Stimulated activated CD4-positive, alpha-beta T cell treated with anti-CD3 and anti-CD28 coated beads, TNF-alpha, amount 100 ng/mL, for 4 hours (primary cell): ENCODE data around the gene IGFL4.

Experiments used
- DNase-seq, 3 experiments: peaks; one replicate each; pipeline ENCODE4 v3.0.0-alpha.2; 2020; ENCODE audit warnings: low read depth in 3 of 3

Gene IGFL4

DNA sequence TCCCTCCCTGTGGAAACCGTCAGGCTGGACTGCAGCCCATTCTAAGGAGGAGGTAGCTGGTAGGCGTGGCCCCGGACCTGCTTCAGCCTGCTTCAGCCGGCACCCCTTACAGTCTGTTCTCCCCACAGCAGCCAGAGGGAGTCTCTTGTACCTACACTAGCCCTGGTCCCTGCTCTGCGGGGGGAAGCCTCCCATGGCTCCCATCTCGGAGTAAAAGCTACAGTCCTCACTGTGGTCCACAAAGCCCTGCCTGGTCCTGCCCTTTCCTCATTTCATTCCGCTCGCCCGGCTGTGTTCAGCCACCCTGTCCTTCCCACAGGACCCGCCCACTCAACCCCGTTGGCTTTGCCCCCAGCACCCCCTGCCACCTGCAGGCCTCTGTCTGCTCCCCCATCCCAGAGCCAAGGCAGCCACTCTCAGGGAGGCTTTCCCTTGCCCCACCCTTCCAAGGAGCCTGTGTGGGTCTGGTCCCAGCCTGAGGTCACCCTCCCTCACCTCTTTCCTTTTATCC is 19.2 kb downstream of the IGFL4 start:
- DNase-seq: no peak

DNA sequence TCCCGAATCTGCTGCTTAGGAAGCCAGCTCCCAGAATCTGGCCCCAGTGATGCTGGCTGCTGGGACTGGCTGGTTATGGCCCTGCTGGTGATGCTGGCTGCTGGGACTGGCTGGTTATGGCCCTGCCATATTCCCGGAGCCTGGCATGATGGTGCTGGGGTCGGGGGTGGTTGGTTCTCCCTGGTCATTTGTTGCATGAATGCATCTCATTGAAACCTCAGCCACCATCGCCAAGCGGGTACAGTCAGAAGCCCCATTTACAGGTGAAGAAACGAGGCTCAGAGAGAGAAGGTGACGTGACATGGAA is 20.0 kb downstream of the IGFL4 start:
- DNase-seq: no peak

DNA sequence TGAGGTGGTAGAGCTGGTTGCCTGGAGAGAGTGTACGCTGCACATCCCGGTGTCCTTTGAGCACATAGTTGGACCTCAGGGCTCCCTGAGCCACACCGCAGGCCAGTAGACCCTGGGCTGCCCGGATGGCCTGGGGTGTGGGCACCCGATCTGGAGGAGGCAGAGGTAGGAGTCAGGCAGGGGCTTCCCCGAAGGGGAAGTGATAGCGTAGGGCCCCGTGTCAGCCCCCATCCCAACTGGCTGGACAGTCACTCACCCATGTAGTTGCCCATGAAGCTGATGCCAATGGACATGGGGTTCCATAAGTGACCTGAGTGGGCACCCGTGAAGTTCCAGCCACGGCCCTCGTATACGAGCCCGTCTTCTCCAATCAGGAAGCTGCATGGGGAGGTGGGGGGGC is 21.5 kb downstream of the IGFL4 start:
- DNase-seq: no peak

DNA sequence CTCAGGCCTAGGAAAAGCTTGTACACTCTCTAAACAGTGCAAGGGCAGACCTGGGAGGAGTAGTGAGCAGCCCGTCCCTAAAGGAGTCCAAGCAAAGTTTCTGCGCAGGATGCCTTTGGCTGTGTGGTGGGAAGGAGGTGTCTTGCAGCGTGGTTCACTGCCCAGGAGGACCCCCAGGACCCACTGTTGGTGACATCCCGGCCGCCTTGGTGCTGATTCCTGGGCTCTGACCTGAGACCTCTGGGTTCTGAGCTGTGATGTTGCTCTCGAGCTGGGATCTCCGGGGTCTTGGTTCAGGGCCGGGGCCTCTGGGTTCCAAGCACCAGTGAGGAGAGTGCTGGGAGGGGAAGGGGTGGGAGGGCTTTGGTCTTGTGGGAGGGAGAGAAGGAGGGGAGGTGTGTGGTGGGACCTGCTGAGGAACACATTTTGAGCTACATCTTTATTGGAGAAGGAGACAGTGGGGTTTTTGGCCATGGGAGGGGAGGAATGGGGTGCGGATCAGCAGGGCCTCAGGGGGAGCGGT is 22.0 kb downstream of the IGFL4 start:
- DNase-seq: no peak

DNA sequence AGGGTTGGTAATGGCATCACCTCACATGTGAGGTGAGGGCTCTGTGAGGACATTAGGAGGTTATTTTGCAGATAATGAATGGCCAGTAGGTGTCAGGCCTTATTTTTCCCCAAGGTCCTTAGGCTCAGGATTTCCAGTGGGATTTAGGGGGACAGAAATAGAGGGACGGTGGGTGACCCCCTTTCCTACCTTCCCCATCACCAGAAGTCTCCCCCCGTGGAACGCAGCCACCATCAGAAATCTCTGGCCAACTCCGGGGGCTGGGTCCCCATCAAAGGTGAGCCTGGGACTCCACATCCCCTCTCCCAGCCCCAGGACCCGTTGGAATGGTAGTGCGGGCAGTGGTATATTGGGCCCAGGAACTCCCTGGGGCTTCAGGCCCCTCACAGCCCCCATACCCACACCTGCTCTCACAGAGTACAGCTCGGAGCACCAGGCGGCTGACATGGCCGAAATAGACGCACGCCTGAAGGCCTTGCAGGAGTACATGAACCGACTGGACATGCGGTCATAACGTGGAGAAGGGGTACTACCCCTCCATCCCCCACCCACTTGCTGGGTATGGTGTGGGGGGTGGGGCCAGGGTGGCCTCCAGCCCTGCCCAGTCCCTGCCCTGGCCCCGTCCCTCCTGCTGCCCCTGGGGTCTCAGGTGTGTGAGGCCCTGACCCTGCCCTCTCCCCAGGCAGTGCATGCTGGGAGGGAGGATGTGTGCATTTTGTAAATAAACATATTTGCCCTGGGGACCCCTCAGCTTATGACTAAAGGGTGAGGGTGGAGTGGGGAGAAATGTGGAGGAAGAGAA is 22.7 kb downstream of the IGFL4 start:
- no peak for DNase-seq

DNA sequence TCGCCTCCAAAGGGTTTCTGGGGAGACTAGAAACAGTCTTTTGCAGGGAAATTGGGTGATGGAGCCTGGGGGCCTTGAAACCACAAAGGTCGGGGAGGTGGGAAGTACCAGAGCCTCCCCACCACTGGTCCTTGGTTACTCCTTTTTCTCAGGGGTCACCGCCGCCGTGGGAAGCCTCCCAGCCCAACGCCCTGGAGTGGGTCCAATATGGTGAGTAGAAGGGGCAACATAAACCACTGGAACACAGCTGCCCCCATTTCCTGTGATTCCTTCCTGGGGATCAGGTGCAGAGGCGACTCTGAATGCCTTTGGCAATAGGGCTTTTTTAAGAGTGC is 23.7 kb downstream of the IGFL4 start:
- DNase-seq: no peak

DNA sequence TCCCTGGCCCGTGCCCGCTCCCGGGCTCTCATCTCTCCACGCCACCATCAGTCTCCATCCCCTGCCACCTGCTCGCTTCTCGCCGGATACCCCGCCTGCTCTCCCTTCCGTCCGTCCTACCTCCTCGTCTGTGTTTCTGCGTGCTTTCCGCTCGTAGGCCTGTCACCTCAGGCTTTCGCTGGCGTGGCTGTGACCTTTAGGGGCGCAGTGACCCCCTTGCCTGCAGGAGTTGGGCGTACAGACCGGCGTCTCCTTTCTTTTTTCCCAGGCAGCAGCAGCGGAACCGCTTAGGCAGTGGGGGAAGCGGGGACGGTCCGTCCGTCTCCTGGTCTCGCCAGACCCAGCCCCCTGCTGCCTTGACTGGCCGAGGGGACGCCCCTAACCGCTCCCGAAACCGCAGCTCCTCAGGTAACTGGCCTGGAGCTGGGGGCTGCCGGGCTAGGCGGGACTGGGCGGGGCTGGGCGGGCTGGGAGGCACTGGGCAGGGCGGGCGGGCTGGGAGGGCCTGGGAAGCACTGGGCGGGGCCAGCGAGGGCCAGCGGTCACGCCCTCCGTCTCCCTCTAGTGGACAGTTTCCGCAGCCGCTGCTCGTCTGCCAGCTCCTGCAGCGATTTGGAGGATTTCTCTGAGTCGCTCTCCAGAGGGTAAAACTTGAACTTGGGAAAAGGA is 24.2 kb downstream of the IGFL4 start:
- peak; percentile 65 to 76 (median 66) for DNase-seq

DNA sequence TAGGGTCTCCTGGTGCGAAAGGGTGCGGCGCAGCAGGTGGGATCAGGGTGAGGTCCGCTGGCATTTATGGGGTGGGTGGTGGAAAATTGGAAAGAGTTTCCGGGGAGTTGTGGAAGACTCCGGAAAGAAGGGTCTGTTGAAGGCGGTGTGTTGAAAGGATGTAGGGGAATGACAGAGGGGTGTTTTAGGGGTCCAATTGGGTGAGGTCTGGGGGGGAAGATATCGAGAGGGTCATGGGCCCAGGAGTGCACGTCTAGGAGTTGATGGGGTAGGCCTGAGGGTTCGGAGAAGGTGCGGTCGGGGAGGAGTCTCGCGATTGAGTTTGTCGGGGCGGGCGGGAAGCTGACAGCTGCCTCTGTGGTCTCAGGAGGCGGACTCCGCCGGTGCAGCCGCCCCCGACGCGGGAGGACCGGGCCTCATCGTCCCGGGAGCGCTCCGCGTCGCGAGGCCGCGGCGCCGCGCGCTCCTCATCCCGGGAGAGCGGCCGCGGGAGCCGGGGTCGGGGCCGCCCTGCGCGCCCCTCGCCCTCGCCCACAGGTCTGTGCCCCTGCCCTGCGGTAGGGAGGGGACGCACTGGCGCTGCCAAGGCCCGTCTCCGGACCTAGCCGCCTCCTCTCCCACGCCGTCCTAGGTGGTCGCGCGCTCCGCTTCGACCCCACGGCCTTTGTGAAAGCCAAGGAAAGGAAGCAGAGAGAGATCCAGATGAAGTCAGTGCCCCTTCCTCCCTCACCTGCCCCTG is 24.9 kb downstream of the IGFL4 start:
- DNase-seq: peak in 1 of 3 experiments; percentile 17

DNA sequence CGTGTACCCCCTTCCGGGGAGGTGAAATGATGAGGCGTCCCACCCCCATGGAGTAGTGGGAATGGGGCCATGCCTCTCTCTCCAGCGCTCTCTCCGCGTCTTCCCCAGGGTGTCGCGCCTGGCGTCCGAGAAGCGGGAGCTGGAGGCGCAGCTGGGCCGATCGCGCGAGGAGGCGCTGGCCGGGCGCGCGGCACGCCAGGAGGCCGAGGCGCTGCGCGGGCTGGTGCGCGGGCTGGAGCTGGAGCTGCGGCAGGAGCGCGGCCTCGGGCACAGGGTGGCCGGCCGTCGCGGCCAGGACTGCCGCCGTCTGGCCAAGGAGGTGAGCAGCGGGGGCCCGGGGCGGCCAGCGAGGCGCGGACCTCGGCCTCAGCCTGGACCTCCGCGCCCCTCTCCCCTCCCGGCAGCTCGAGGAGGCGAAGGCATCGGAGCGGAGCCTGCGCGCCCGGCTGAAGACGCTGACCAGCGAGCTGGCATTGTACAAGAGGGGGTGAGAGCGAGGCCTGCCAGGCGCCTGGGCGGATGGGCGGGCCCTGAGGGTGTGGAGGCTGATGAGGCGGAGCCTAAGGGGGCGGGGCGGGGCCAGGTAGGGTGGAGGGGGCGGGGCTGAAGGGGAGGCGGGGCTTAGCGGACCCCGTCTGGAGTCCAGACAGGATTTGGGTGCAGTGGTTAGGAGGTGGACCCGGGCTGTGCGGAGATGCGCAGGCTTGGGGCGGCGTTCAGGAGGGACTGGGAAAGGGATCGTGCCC is 25.7 kb downstream of the IGFL4 start:
- DNase-seq: peak; percentile 44 to 48 (median 45)

DNA sequence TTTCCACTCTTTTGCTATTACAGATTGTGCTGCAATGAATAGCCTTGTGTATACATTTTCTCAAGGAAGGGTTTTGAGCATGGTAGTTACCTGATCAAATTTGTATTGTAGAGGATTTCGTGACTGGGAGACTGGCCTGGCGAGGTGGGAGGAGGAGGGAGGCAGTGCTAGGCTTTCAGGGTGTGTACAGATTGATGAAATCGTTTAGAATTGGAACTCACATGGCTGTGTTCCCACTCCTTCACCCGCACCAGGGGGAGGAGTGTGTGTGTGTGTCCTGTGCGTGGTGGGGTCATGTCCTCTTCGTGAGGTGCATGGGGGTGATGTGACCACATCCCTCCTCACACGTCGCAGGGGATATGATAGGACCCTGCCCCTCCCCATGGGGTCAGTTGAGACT is 26.3 kb downstream of the IGFL4 start:
- no peak for DNase-seq

DNA sequence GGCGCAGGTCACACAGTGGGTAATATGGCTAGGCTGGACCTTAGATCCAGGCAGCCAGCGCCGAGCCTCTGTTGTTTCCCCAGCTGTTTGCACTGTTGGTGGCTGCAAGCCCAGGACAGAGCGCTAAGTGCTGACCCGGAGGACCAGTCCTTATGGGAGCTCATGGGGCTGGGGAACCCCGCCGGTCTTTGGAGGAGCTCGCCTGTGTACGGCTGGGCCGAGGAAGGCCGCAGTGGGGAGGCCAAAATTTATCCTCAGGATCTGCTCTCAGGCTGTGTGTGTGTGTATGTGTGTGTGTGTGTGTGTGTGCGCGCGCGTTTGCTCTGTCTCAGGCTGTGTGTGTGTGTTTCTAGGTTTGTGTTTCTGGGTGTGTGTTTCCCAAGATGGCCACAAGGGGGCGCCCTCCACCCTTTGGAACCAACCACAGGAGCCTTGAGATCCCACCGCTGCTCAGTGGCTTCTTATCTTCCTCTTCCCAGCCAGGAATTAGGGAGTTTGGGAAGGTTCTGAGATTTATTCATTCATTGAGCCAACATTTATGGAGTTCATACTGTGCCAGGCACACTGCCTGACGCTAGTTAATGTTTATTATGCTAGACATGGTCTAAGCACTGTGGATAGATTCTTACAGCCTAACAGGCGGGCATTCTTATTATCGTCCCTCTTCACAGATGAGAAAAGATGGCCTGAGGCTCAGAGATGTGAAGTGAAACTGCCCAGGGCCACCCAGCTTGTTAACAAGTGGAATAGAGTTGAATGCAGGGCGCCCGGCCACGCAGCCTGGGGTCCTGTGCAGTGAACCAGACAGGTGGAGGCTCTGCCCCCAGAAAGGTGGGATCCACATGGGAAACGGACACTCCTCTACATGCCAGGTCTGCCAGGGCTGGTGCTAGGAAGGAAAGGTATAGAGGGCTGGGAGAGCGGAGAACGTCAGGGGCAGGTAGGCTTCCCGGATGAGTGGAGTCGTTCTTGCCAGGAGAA is 31.0 kb downstream of the IGFL4 start:
- DNase-seq: peak; percentile 34 to 43 (median 35)

DNA sequence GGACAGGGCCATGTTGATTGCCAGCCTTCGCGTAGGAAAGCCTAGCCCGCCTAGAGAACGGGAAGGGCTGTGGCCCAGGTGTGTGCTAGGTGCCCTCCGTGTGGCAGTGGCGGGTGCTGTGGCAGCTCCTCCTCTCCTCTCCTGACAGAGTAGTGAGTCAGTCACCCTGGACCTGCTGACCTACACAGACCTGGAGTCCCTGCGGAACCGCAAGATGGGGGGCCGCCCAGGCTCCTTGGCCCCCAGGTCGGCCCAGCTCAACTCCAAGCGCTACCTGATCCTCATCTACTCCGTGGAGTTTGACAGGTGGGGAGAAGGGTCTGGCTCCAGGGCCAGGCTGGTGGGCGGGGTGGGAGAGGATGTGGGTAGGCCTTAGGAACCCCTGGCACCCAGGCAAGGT is 34.4 kb downstream of the IGFL4 start:
- DNase-seq: no peak

DNA sequence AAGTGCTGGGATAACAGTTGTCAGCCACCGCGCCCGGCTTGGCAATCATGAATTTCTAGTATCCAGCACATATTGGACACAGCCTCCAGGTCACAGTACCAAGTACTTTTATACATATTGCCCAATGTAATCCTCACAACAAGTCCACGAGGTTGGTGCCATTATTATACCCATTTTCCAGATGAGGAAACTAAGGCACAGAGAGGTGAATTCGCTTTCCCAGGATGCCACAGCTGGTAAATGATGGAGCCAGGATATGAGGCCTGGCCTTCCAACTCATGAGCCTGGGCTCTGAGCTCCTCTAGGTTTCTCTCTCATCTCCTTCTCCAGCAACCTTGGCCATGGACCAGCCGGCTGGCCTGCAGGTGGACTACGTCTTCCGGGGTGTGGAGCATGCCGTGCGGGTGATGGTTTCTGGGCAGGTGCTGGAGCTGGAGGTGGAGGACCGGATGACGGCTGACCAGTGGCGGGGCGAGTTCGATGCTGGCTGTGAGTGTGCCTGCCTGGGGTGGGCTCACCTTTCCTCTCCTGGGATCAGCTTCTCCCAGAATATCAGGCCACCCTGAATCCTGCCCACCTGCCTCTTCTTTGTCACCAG is 38.0 kb downstream of the IGFL4 start:
- DNase-seq: no peak

DNA sequence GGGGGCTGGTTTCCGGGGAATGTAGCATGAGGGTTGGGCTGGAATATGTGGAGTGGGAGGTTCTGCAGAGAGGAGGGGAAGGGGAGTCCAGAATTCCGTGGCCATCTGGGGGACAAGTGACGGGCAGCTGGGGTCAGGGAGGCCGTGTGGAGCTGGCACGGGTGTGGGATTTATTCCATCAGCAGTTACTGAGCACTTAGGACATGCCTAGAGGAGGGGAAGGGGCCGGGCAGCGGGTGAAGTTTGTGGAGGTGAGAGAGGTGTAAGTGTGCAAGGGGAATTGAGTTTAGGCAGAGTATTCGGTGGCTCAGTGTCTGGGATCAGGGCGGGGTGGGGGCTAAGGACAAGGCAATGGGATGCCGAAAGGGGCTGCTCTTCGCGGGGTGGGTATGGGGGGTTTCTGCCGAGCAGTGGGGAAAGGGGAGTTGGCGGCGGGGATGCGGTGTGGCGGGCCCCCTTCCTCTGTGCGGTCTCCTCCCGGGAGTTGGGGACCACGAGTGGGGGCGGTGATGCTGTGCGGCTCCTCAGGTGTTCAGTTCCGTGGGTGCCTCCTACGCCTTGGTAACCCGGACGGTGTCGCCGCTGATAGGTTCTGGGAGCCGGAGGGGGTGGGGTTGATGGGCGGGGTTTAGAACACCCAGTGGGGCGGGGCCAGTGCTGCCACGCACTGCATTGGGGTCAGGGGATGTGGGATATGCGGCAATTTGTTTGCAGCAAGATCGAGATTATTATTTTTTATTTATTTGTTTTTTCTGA is 40.1 kb downstream of the IGFL4 start:
- DNase-seq: peak; percentile 41 to 72 (median 71)

DNA sequence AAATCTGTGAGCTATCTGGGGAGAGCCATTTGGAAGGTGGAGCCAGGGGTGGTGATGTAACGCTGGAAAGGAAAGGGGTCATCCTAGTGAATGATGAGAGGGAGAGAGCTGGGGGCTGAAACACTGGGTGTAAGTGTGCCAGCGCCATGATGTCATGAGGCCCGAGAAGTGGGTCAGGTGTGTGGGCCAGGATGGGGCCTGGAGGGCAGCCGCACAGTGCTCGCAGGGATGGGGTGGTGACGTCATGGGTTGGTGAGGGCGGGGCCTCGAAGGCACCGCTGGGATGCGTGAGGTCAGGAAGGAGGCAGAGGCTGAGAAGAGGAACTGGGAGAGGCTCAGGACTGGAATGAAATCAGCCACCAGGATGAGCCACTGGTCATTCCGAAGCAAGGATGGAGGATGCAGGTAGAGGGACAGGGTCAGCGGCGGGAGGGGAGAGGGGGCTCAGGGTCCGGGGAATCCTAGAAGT is 41.1 kb downstream of the IGFL4 start:
- DNase-seq: peak in 1 of 3 experiments; percentile 14

DNA sequence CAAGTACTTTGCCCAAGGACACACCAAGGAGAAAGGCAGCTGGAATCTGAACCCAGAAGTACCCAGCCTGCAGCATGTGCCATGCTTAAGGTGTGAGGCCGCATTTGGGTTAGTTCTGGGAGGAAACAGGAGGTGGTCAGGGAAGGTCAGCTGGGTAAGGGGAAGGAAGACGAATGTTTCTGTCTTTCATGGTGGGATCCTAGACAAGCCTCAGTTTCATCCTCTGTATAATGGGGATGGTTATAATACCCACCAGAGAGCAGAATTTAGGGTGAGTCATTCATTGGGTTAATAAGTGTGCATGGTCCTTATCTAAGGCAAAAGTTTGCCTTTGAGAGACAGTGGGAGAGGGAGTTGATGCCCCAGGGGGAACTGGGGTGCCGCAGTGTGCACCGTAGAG is 42.0 kb downstream of the IGFL4 start:
- no peak for DNase-seq

DNA sequence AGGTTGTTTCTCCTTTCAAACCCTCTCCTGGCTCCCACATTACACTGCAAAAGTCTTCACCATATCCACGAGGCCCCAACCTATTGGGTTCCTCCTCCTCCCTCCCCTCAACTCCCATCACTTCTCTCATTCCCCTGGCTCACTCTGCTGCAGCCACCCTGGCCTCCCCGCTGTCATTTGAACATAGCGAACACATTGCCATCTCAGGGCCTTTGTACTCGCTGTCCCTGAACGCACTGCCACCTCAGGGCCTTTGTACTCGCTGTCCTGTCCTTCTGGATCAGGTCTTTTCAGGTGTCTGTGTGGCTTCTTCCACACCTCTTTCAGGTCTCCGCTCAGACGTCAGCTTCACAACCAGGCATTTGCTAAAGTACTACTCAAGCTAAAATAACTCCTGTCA is 43.9 kb downstream of the IGFL4 start:
- no peak for DNase-seq

DNA sequence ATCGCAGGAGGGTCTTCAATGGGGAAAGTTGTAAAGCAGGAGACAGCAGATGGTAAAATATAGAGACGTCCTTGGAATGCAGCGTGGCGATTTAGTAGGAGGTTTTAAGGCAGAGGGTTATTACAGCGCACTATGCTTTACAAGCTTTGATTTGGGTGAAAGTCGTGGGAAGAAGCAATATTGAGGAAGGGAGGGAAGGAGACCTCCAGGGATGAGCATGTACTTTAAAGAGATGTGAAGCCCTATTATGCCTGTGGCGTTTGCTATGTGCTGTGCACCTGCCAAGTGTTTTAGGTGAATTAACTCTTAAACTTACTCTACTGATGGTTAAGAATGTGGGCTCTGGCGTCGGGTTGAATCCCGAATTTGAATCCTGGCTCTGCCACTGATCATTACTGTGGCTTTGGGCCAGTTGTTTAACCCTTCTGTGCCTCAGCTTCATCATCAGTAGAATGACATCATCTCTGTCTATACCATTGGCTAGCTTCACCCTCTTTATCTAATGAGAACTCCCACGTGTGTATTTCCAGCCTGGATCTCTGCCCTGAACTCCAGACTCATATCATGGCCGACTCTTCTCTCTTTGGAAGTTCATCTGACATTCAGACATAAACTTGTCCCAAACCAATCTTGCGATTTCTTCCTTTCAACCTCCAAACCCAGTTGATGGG is 45.0 kb downstream of the IGFL4 start:
- DNase-seq: no peak
